OCI-LY1 (cell line): ENCODE measurements around the gene TXNRD2.

Source experiments
- H2AFZ ChIP-seq: fragments of 200-600 bp; sonication (generic), shearing (Covaris generic); 2 replicates; pipeline ENCODE4 v1.6.0; 2014; ENCODE audit warnings: antibody characterized with exemption, mild to moderate bottlenecking, low read length
- H3F3A ChIP-seq: fragments of 200-600 bp; sonication (generic), shearing (Covaris generic); 2 replicates; pipeline ENCODE4 v1.6.0; 2014; ENCODE audit warnings: mild to moderate bottlenecking, antibody characterized with exemption, low read length, moderate library complexity; ENCODE audit not compliant: insufficient read depth
- H3K27ac ChIP-seq: fragments of 200-600 bp; sonication (generic); 2 replicates; pipeline ENCODE4 v1.5.1; 2014; ENCODE audit warnings: low read length, mixed run types, mild to moderate bottlenecking, low read depth; ENCODE audit not compliant: poor library complexity, severe bottlenecking
- H3K27me3 ChIP-seq: fragments of 200-600 bp; sonication (generic); 2 replicates; pipeline ENCODE4 v1.6.0; 2014; ENCODE audit warnings: antibody characterized with exemption, mild to moderate bottlenecking, low read length, moderate library complexity; ENCODE audit not compliant: insufficient read depth
- H3K36me3 ChIP-seq: fragments of 200-600 bp; sonication (generic); 2 replicates; pipeline ENCODE4 v1.6.1; 2014; ENCODE audit warnings: mild to moderate bottlenecking, antibody characterized with exemption, low read length, moderate library complexity, mixed read lengths; ENCODE audit not compliant: insufficient read depth
- H3K4me1 ChIP-seq: fragments of 200-600 bp; sonication (generic); 2 replicates; pipeline ENCODE4 v1.5.1; 2014; ENCODE audit warnings: mild to moderate bottlenecking, low read length, moderate library complexity; ENCODE audit not compliant: insufficient read depth, severe bottlenecking
- H3K4me2 ChIP-seq: fragments of 200-600 bp; sonication (generic), shearing (Covaris generic); 2 replicates; pipeline ENCODE4 v1.6.1; 2014; ENCODE audit warnings: low read length
- H3K4me3 ChIP-seq: fragments of 200-600 bp; sonication (generic); 2 replicates; pipeline ENCODE4 v1.5.1; 2014; ENCODE audit warnings: low read length, low read depth, mild to moderate bottlenecking, mixed read lengths; ENCODE audit not compliant: poor library complexity, severe bottlenecking
- H3K79me2 ChIP-seq: fragments of 200-600 bp; shearing (Covaris generic); 2 replicates; pipeline ENCODE4 v1.6.1; 2016; ENCODE audit warnings: mixed run types, low read length, mixed read lengths; ENCODE audit not compliant: insufficient read depth
- H3K9ac ChIP-seq: fragments of 200-600 bp; sonication (generic), shearing (Covaris generic); 2 replicates; pipeline ENCODE4 v1.6.1; 2014; ENCODE audit warnings: mild to moderate bottlenecking, low read length, mixed read lengths
- H3K9me2 ChIP-seq: fragments of 200-600 bp; sonication (generic), shearing (Covaris generic); 2 replicates; pipeline ENCODE4 v1.6.1; 2014; ENCODE audit warnings: low read depth, mild to moderate bottlenecking, low read length, mixed read lengths
- H3K9me3 ChIP-seq: fragments of 200-600 bp; shearing (Covaris generic); 2 replicates; pipeline ENCODE4 v1.6.1; 2014; ENCODE audit warnings: low read length, mixed read lengths
- H4K20me1 ChIP-seq: fragments of 200-600 bp; sonication (generic), shearing (Covaris generic); 2 replicates; pipeline ENCODE4 v1.6.0; 2016; ENCODE audit warnings: mild to moderate bottlenecking, low read length; ENCODE audit not compliant: insufficient read depth
- CTCF ChIP-seq: fragments of 200-600 bp; sonication (generic), shearing (Covaris generic); IDR thresholded peaks from 2 replicates; pipeline ENCODE4 v1.5.1; 2017; ENCODE audit warnings: mild to moderate bottlenecking, antibody characterized with exemption, low read length, moderate library complexity, mixed read lengths
- EZH2 ChIP-seq: fragments of 200-600 bp; sonication (generic), shearing (Covaris generic); IDR thresholded peaks from 2 replicates; pipeline ENCODE4 v1.8.0; 2017; ENCODE audit warnings: borderline replicate concordance, mixed run types, mild to moderate bottlenecking, antibody characterized with exemption, low read length, moderate library complexity, mixed read lengths

The TXNRD2 gene

GRCh38 chr22:19871845-19872778 lies 69.5 kb downstream of the TXNRD2 start:
- Histone ChIP-seq H3K9me2 (no peaks in the 10 kb centered on the region), H3K9ac (no peak overlapping the region), H3K4me3 (no peak overlapping the region), H3K36me3 (no peaks in the 10 kb centered on the region), H3K27me3 (no peaks in the 10 kb centered on the region; the same call in 1 of the 2 replicates), H3K79me2 (no peaks in the 10 kb centered on the region), H4K20me1 (no peaks in the 10 kb centered on the region), H3K27ac (no peak overlapping the region), H3K4me2 (no peak overlapping the region), H2AFZ (no peak overlapping the region), H3K4me1 (peaks cover 17% of the 10 kb centered on the region), H3K9me3 (no peaks in the 10 kb centered on the region), H3F3A (no peaks in the 10 kb centered on the region)
- TF ChIP-seq CTCF: no peak
- TF ChIP-seq EZH2: no peak

- peaks cover 17% of the 10 kb centered on the region for H3K4me1 ChIP-seq
These were observed 70.4 kb downstream of the TXNRD2 start for GRCh38 chr22:19871023-19871844.

More at GRCh38 chr22:19871023-19871844, 70.4 kb downstream of the TXNRD2 start:
- Histone ChIP-seq H3K36me3 (no peaks in the 10 kb centered on the region), H4K20me1 (no peaks in the 10 kb centered on the region), H3K4me2 (no peak overlapping the region), H3K9ac (no peak overlapping the region), H3K27ac (no peak overlapping the region), H3K79me2 (no peaks in the 10 kb centered on the region), H3K4me3 (no peak overlapping the region), H3F3A (no peaks in the 10 kb centered on the region), H3K27me3 (no peaks in the 10 kb centered on the region; the same call in 1 of the 2 replicates), H3K9me2 (no peaks in the 10 kb centered on the region), H3K9me3 (no peaks in the 10 kb centered on the region), H2AFZ (no peak overlapping the region)
- TF ChIP-seq EZH2: no peak
- no peak for TF ChIP-seq CTCF
